Body of pancreas (tissue), 4 donors: ENCODE results near the gene ANO10. TPM values are rescaled to one million over a fixed set of nuclear protein-coding genes. Genes with fewer than 3 reads are reported as not detected.

Source experiments
- ATAC-seq: fragments of 150-250 bp; one replicate; pipeline ENCODE4 v1.9.1; 2016
- DNase-seq, 4 donors: peaks; one replicate each; pipeline ENCODE4 v3.0.0-alpha.2; 2019
- H3K27ac ChIP-seq, 4 donors: fragments of 200-600 bp; sonication (generic); 1 replicate in 3 of 4; 2 replicates in 1 of 4; pipeline versions ENCODE4 v1.5.1 to v1.6.1; 2016 to 2019; ENCODE audit warnings: mild to moderate bottlenecking in 1 of 4, mixed read lengths in 1 of 4, moderate library complexity in 1 of 4
- H3K27me3 ChIP-seq, 2 donors: fragments of 200-600 bp; sonication (generic); one replicate each; pipeline ENCODE4 v1.6.0; 2016; ENCODE audit warnings: mild to moderate bottlenecking in 1 of 2
- H3K36me3 ChIP-seq, 2 donors: fragments of 200-600 bp; sonication (generic); replicated peaks in 1 of 2; 2 replicates each; pipeline ENCODE4 v1.5.1; 2016; ENCODE audit warnings: low read depth in 2 of 2; ENCODE audit not compliant: insufficient read depth in 1 of 2
- H3K4me1 ChIP-seq: fragments of 200-600 bp; sonication (generic); one replicate; pipeline ENCODE4 v1.6.0; 2016
- H3K4me3 ChIP-seq, 2 donors: fragments of 200-600 bp; sonication (generic); 1 replicate in 1 of 2; 2 replicates in 1 of 2; pipeline ENCODE4 v1.5.1; 2016 to 2019
- H3K9me3 ChIP-seq, 3 donors: fragments of 200-600 bp; sonication (generic); 1 replicate in 2 of 3; 2 replicates in 1 of 3; pipeline ENCODE4 v1.5.1; 2016
- POLR2A ChIP-seq, 3 donors: fragments of 450-650 bp; IDR thresholded peaks; one replicate each; pipeline ENCODE4 v1.6.1; 2016; ENCODE audit warnings: antibody characterized with exemption in 3 of 3, mild to moderate bottlenecking in 2 of 3
- WGBS, 2 donors: methylation state at CpG; one replicate each; pipeline ENCODE4 v1.1.5; 2017; 5-methylcytosine and 5-hydroxymethylcytosine counted together
- intact Hi-C: fragments of 100-400 bp; cut with DNase I; formaldehyde crosslinking; loops from one replicate; pipeline ENCODE4 v1.15.1; 2023
- total RNA-seq, 2 donors: library from RNA; depleted of rRNA; stranded (reverse); fragments of >200 nt; gene quantifications; one replicate each; pipeline ENCODE4 v1.1.0, GENCODE V29; 2016
- TF ChIP-seq, protein P1 (sequence below), 7 experiments: fragments of 450-650 bp in 4 of 7; fragments of 200-600 bp in 3 of 7; sonication (generic) in 3 of 7; IDR thresholded peaks; one replicate each; pipeline ENCODE4 v1.5.1; 2016 to 2019; ENCODE audit warnings: antibody characterized with exemption in 7 of 7

ANO10 gene
- total RNA-seq, 2 donors from 2014 or later, result 14.3 to 16.2 TPM

DNA sequence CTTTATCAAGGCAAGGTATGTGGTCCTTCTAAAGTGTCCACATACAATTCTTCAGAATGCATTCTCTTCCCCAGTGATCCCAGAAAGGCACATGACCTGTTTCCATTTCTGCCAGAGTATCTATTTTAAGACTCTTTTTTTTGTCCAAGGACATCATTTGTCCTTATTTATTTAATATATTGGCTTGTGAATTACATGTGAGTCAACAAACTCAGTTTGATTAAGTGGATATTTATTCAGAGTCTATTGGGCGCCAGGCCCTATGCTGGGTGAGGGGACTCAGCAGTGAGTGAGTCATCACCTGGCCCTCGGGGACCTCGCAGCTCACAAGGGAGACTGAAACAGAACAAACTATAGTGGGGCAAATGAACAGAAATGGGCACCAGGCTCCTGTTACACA, 198.7 kb downstream of the ANO10 start:
- peak overlapping the region; percentile 73 to 79 (median 77) for H3K27ac ChIP-seq
- peak; percentile 93 for ATAC-seq
- DNase-seq, result peak; percentile 82 to 92 (median 91)
- intact Hi-C loops, result no loop called here
- H3K9me3 ChIP-seq, result no peaks in the 10 kb centered on the region
- H3K4me3 ChIP-seq, result no peak overlapping the region
- no peaks in the 10 kb centered on the region for H3K27me3 ChIP-seq
- 0 to 25% methylated on average over 3 of the region's 3 CpGs for WGBS, 2 donors
- H3K4me1 ChIP-seq, result peaks cover 68% of the 10 kb centered on the region
- H3K36me3 ChIP-seq, result no peaks in the 10 kb centered on the region
- TF ChIP-seq, protein P1, sequence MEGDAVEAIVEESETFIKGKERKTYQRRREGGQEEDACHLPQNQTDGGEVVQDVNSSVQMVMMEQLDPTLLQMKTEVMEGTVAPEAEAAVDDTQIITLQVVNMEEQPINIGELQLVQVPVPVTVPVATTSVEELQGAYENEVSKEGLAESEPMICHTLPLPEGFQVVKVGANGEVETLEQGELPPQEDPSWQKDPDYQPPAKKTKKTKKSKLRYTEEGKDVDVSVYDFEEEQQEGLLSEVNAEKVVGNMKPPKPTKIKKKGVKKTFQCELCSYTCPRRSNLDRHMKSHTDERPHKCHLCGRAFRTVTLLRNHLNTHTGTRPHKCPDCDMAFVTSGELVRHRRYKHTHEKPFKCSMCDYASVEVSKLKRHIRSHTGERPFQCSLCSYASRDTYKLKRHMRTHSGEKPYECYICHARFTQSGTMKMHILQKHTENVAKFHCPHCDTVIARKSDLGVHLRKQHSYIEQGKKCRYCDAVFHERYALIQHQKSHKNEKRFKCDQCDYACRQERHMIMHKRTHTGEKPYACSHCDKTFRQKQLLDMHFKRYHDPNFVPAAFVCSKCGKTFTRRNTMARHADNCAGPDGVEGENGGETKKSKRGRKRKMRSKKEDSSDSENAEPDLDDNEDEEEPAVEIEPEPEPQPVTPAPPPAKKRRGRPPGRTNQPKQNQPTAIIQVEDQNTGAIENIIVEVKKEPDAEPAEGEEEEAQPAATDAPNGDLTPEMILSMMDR (IDR thresholded peaks at IDR 0.05), result no peak
- TF ChIP-seq POLR2A (IDR thresholded peaks at IDR 0.05), result no peak

GRCh38 chr3:43418601-43419272, 203.1 kb downstream of the ANO10 start:
- peak; percentile 69 for ATAC-seq
- intact Hi-C loops, result no loop called here

DNA sequence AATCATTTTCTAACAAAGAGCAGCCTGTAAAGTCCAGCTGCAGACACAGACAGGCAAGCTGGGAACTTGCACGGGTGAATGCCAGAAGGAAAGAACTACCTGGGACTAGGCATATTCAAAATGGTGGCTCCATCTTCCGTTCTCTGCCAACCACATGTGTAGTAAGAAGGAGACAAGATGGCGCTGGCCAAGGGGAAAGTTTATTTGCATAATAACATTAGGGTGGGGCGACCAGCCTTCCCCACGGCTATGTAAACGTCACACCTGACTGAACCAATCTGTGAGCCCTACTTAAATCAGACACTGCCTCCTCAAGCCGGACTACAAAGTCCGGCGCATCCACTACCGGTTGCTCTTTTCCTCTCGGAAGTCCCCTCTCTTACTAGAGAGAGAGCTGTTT, 204.7 kb downstream of the ANO10 start:
- Histone ChIP-seq H3K36me3 (no peaks in the 10 kb centered on the region), H3K4me3 (no peak overlapping the region), H3K4me1 (peaks cover 36% of the 10 kb centered on the region), H3K27me3 (no peaks in the 10 kb centered on the region), H3K27ac (no peak overlapping the region), H3K9me3 (no peaks in the 10 kb centered on the region)
- ATAC-seq (no peak), DNase-seq (no peak)
- intact Hi-C loops, result no loop called here
- TF ChIP-seq, protein P1 (IDR thresholded peaks at IDR 0.05), result no peak
- no peak for TF ChIP-seq POLR2A (IDR thresholded peaks at IDR 0.05)
- WGBS, 2 donors, result 90 to 93% methylated on average over 11 of the region's 11 CpGs

More at GRCh38 chr3:43418601-43419272, 203.1 kb downstream of the ANO10 start:
- H3K27ac ChIP-seq, result peak overlapping the region; percentile 48 to 77 (median 64)
- no peak overlapping the region for H3K4me3 ChIP-seq
- TF ChIP-seq, protein P1 (IDR thresholded peaks at IDR 0.05), result no peak
- TF ChIP-seq POLR2A (IDR thresholded peaks at IDR 0.05), result peak in 2 of 3 donors; percentile 13 to 33
- no peaks in the 10 kb centered on the region for H3K27me3 ChIP-seq
- no peaks in the 10 kb centered on the region for H3K36me3 ChIP-seq
- DNase-seq, result peak; percentile 41 to 59 (median 56)
- peaks cover 52% of the 10 kb centered on the region for H3K4me1 ChIP-seq
- 19 to 36% methylated on average over 8 of the region's 8 CpGs for WGBS, 2 donors
- H3K9me3 ChIP-seq, result no peaks in the 10 kb centered on the region

- H3K4me1 ChIP-seq, result peaks cover 23% of the 10 kb centered on the region
- intact Hi-C loops, result no loop called here
Measured at GRCh38 chr3:43415088-43415487, 206.7 kb downstream of the ANO10 start.

More at GRCh38 chr3:43415088-43415487, 206.7 kb downstream of the ANO10 start:
- H3K27me3 ChIP-seq, result no peaks in the 10 kb centered on the region
- H3K27ac ChIP-seq, result no peak overlapping the region
- H3K4me3 ChIP-seq, result no peak overlapping the region
- no peaks in the 10 kb centered on the region for H3K36me3 ChIP-seq
- no peaks in the 10 kb centered on the region for H3K9me3 ChIP-seq
- no peak for TF ChIP-seq POLR2A (IDR thresholded peaks at IDR 0.05)
- TF ChIP-seq, protein P1 (IDR thresholded peaks at IDR 0.05), result no peak
- WGBS, 2 donors, result 87 to 96% methylated on average over 5 of the region's 5 CpGs
- ATAC-seq (no peak), DNase-seq (no peak)
